ENCODE data around the gene PDE4B. TPM values are rescaled to one million over a fixed set of nuclear protein-coding genes. Genes with fewer than 3 reads are reported as not detected.

PDE4B gene
- total and polyA plus RNA-seq, 9 donors, result 1.7 to 8.2 (median 5.1) TPM

DNA sequence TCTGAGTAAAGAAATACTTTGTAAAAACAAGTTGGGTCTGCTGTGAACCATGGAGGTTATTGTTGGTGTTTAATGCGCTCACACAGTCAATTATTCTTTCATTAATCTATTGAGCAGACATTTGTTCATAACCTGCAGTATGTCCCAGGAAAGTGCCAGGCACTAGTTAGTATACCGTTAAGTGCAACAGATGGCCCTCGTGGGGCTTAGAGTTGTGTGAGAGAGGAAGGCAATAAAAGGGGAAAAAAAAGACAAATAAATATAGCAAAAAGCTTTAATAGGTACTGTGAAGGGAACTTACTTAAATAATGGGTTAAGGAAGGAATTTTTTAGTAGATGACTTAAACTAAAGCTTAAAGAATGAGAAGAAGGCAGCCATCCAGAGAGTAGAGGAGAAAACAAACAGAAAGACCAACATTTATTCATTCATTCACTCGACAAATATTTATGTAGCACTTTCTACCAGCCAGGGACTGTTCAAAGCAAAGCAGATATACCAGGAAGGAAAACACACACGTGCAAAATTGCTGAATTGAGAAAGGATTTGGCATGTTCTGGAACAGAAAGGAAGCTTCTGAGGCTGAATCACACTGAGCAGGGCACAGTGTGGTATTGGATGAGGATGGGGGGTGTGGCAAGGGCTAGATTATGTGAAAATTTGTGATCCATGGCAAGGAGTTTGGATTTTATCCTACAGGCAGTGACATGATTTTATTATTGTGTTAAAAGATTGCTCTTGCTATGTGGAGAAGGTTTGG lies 445.2 kb downstream of the PDE4B start:
- no peak for DNase-seq
- no peaks in the 10 kb centered on the region for H3K9me3 ChIP-seq
- no peak overlapping the region for H3K27ac ChIP-seq
- intact Hi-C loops (cut with DNase I), result no loop called here
- 52 to 67% (median 56%) methylated on average over 5 of the region's 5 CpGs for WGBS, 3 donors
- no peaks in the 10 kb centered on the region for H3K27me3 ChIP-seq
- H3K4me3 ChIP-seq, result no peak overlapping the region
- no peaks in the 10 kb centered on the region for H3K36me3 ChIP-seq
- no peak for TF ChIP-seq POLR2A (IDR thresholded peaks at IDR 0.05)
- TF ChIP-seq, protein P1, sequence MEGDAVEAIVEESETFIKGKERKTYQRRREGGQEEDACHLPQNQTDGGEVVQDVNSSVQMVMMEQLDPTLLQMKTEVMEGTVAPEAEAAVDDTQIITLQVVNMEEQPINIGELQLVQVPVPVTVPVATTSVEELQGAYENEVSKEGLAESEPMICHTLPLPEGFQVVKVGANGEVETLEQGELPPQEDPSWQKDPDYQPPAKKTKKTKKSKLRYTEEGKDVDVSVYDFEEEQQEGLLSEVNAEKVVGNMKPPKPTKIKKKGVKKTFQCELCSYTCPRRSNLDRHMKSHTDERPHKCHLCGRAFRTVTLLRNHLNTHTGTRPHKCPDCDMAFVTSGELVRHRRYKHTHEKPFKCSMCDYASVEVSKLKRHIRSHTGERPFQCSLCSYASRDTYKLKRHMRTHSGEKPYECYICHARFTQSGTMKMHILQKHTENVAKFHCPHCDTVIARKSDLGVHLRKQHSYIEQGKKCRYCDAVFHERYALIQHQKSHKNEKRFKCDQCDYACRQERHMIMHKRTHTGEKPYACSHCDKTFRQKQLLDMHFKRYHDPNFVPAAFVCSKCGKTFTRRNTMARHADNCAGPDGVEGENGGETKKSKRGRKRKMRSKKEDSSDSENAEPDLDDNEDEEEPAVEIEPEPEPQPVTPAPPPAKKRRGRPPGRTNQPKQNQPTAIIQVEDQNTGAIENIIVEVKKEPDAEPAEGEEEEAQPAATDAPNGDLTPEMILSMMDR (IDR thresholded peaks at IDR 0.05), result no peak
- no peak for TF ChIP-seq EP300 (IDR thresholded peaks at IDR 0.05)
- no peaks in the 10 kb centered on the region for H3K4me1 ChIP-seq (ENCODE audit: insufficient read depth)

- H3K9me3 ChIP-seq, result no peaks in the 10 kb centered on the region
- no peaks in the 10 kb centered on the region for H3K36me3 ChIP-seq
- H3K4me3 ChIP-seq, result no peak overlapping the region
- intact Hi-C loops (cut with DNase I), result loop anchor here in 2 of 4 donors (5.0 to 10.0 kb wide), 2 partner anchors 275 to 278 kb away; no protein-coding TSS in a partner anchor
- no peak overlapping the region for H3K27ac ChIP-seq
- WGBS, 3 donors, result 79 to 98% (median 90%) methylated on average over 2 of the region's 2 CpGs
- no peaks in the 10 kb centered on the region for H3K4me1 ChIP-seq (ENCODE audit: insufficient read depth)
- TF ChIP-seq POLR2A (IDR thresholded peaks at IDR 0.05), result no peak
- TF ChIP-seq, protein P1 (IDR thresholded peaks at IDR 0.05), result no peak
- no peak for TF ChIP-seq EP300 (IDR thresholded peaks at IDR 0.05)
- no peak for DNase-seq
- no peaks in the 10 kb centered on the region for H3K27me3 ChIP-seq
Measured at GRCh38 chr1:66239834-66240233, 447.1 kb downstream of the PDE4B start.

GRCh38 chr1:66240491-66241484 lies 448.1 kb downstream of the PDE4B start:
- 83 to 90% (median 83%) methylated on average over 6 of the region's 6 CpGs for WGBS, 3 donors
- no peak for TF ChIP-seq POLR2A (IDR thresholded peaks at IDR 0.05)
- no peak for TF ChIP-seq EP300 (IDR thresholded peaks at IDR 0.05)
- TF ChIP-seq, protein P1 (IDR thresholded peaks at IDR 0.05), result no peak
- DNase-seq, result no peak
- Histone ChIP-seq H3K4me1 (ENCODE audit: insufficient read depth) (no peaks in the 10 kb centered on the region), H3K27me3 (no peaks in the 10 kb centered on the region), H3K4me3 (no peak overlapping the region), H3K9me3 (no peaks in the 10 kb centered on the region), H3K27ac (no peak overlapping the region), H3K36me3 (no peaks in the 10 kb centered on the region)
- intact Hi-C loops (cut with DNase I), result loop anchor here in 2 of 4 donors (5.0 to 10.0 kb wide), 2 partner anchors 276 to 278 kb away; no protein-coding TSS in a partner anchor
